Measurements from ENCODE around the gene RIPPLY1. TPM values are rescaled to one million over a fixed set of nuclear protein-coding genes. Genes with fewer than 3 reads are reported as not detected.

Gene RIPPLY1, protein sequence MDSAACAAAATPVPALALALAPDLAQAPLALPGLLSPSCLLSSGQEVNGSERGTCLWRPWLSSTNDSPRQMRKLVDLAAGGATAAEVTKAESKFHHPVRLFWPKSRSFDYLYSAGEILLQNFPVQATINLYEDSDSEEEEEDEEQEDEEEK
- not detected for total RNA-seq (2013)
- polyA plus RNA-seq (not detected), polyA minus RNA-seq (not detected in 2 replicates), total RNA-seq (0 reads per million in 11 experiments)

DNA sequence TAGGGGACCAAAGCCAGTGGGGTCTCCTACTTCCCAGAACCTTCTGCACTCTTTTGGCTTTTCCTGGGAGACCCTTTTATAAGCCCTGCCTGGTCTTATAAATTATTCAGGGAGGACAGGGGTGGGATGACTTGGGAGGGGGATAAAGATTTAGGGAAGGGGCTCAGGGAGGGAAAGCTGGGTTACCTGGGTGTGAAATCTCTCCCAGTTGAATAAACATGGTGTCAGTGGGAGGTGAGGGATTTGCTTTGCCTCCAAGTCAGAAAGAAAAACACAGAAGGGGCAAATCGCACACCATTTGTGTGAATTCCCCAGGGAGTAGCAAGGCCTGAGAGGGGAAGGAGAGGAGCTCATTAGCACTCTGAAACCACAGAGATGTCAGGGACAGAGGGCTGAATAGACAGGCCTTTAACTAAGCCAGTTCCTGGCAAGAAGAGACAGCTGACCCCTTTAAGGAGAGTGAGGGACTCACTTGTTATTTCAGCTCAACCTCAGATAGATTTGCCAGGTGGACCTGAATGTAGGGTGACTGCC, at the start of gene RIPPLY1:
TSS of gene RIPPLY1 (minus strand) at position 51 of the 534 bp plus-strand sequence. CDS start 54 bp downstream, outside the sequence.
- Histone ChIP-seq H3K36me3 (replicated peaks in 1 of 2; ENCODE audit: control insufficient read depth in 1 of 2, insufficient read depth in 2 of 2, low read length in 2 of 2) (no peaks in the 10 kb centered on the region), H3K9me3 (replicated peaks in 1 of 2; ENCODE audit: control insufficient read depth in 1 of 2, insufficient read depth in 1 of 2, low read length in 2 of 2) (no peaks in the 10 kb centered on the region), H4K20me1 (ENCODE audit: insufficient read depth, low read length) (no peaks in the 10 kb centered on the region), H3K9ac (ENCODE audit: insufficient read depth, low read length, poor library complexity, severe bottlenecking) (no peak within 1 kb of the TSS), H2AFZ (ENCODE audit: insufficient read depth, low read depth, low read length, poor library complexity, severe bottlenecking) (no peak within 1 kb of the TSS), H3K4me3 (replicated peaks in 1 of 3; ENCODE audit: low read depth in 2 of 3, low read length in 3 of 3) (no peak within 1 kb of the TSS), H3K27me3 (ENCODE audit: control insufficient read depth in 2 of 2, insufficient read depth in 2 of 2, low read length in 2 of 2) (no peaks in the 10 kb centered on the region), H3K79me2 (ENCODE audit: insufficient read depth, low read length) (no peaks in the 10 kb centered on the region), H3K27ac (ENCODE audit: low read depth in 1 of 2, low read length in 2 of 2) (no peak within 1 kb of the TSS), H3K4me1 (ENCODE audit: control insufficient read depth in 1 of 2, insufficient read depth in 2 of 2, low read length in 2 of 2) (no peaks in the 10 kb centered on the region), H3K4me2 (replicated peaks; ENCODE audit: extremely low read depth, low read length, poor library complexity, severe bottlenecking) (no peak within 1 kb of the TSS)
- no peak within 1 kb of the TSS for H3K27ac Mint-ChIP-seq
- no peak within 1 kb of the TSS for H3K4me3 Mint-ChIP-seq
- peaks cover 0 to 3% (median 1%) of the 10 kb centered on the region in 3 donors for H3K27me3 Mint-ChIP-seq (ENCODE audit: low read depth in 3 of 3)
- DNase-seq, result no peak
- intact Hi-C loops (cut with micrococcal nuclease), result no loop called here
- H3K9me3 Mint-ChIP-seq, result no peaks in the 10 kb centered on the region
- TF ChIP-seq, protein P1, sequence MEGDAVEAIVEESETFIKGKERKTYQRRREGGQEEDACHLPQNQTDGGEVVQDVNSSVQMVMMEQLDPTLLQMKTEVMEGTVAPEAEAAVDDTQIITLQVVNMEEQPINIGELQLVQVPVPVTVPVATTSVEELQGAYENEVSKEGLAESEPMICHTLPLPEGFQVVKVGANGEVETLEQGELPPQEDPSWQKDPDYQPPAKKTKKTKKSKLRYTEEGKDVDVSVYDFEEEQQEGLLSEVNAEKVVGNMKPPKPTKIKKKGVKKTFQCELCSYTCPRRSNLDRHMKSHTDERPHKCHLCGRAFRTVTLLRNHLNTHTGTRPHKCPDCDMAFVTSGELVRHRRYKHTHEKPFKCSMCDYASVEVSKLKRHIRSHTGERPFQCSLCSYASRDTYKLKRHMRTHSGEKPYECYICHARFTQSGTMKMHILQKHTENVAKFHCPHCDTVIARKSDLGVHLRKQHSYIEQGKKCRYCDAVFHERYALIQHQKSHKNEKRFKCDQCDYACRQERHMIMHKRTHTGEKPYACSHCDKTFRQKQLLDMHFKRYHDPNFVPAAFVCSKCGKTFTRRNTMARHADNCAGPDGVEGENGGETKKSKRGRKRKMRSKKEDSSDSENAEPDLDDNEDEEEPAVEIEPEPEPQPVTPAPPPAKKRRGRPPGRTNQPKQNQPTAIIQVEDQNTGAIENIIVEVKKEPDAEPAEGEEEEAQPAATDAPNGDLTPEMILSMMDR (IDR thresholded peaks at IDR 0.05), result no peak
- H3K4me1 Mint-ChIP-seq, result no peaks in the 10 kb centered on the region
- no CpG with 5 or more reads among the region's 1 CpG for WGBS (ENCODE audit: insufficient coverage)
- no peaks in the 10 kb centered on the region for H3K36me3 Mint-ChIP-seq

DNA sequence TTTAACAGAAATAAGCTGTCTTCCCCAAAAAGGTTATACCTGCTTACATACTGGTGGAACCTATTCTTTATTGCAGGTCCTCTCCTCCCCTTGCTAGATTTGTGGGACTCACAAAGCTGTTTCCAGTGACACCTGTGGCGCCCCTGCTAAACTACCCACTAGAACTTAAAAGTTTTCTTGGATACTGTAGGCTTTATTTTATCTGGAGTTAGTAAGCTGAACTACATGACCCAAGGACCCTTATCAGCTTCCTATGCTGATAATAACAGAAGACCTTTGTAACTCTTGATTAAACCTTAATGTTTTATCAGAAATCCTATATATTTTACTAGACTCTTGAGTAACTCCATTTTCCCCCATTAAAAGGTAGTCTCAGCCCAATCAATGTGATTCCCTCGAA, 49.4 kb upstream of the RIPPLY1 start:
- H3K9me3 ChIP-seq (replicated peaks in 1 of 2; ENCODE audit: control insufficient read depth in 1 of 2, insufficient read depth in 1 of 2, low read length in 2 of 2), result no peaks in the 10 kb centered on the region
- TF ChIP-seq, protein P1 (IDR thresholded peaks at IDR 0.05), result no peak
- intact Hi-C loops (cut with micrococcal nuclease), result no loop called here
- no peaks in the 10 kb centered on the region for H3K36me3 ChIP-seq (replicated peaks in 1 of 2; ENCODE audit: control insufficient read depth in 1 of 2, insufficient read depth in 2 of 2, low read length in 2 of 2)
- H3K27me3 ChIP-seq (ENCODE audit: control insufficient read depth in 2 of 2, insufficient read depth in 2 of 2, low read length in 2 of 2), result no peaks in the 10 kb centered on the region
- no peak overlapping the region for H3K4me2 ChIP-seq (replicated peaks; ENCODE audit: extremely low read depth, low read length, poor library complexity, severe bottlenecking)
- H3K4me3 Mint-ChIP-seq, result no peak overlapping the region
- no peaks in the 10 kb centered on the region for H3K9me3 Mint-ChIP-seq
- H2AFZ ChIP-seq (ENCODE audit: insufficient read depth, low read depth, low read length, poor library complexity, severe bottlenecking), result no peak overlapping the region
- no peaks in the 10 kb centered on the region for H4K20me1 ChIP-seq (ENCODE audit: insufficient read depth, low read length)
- H3K79me2 ChIP-seq (ENCODE audit: insufficient read depth, low read length), result no peaks in the 10 kb centered on the region
- no peaks in the 10 kb centered on the region for H3K36me3 Mint-ChIP-seq
- DNase-seq, result no peak
- peaks cover 4% of the 10 kb centered on the region for H3K4me1 Mint-ChIP-seq
- H3K27ac ChIP-seq (ENCODE audit: low read depth in 1 of 2, low read length in 2 of 2), result no peak overlapping the region
- no peaks in the 10 kb centered on the region for H3K4me1 ChIP-seq (ENCODE audit: control insufficient read depth in 1 of 2, insufficient read depth in 2 of 2, low read length in 2 of 2)
- H3K27me3 Mint-ChIP-seq (ENCODE audit: low read depth in 3 of 3), result no peaks in the 10 kb centered on the region
- H3K9ac ChIP-seq (ENCODE audit: insufficient read depth, low read length, poor library complexity, severe bottlenecking), result no peak overlapping the region
- no peak overlapping the region for H3K27ac Mint-ChIP-seq
- no CpG with 5 or more reads among the region's 2 CpGs for WGBS (ENCODE audit: insufficient coverage)
- no peak overlapping the region for H3K4me3 ChIP-seq (replicated peaks in 1 of 3; ENCODE audit: low read depth in 2 of 3, low read length in 3 of 3)

Data from CD14-positive monocyte (primary cell).